Measurements from ENCODE around the gene SEPTIN3. TPM values are rescaled to one million over a fixed set of nuclear protein-coding genes. Genes with fewer than 3 reads are reported as not detected.

The SEPTIN3 gene
- total and polyA plus RNA-seq, 2 of the 8 experiments (the other 6 are each of a cell fraction or from before 2014, with no cell fraction given): 38.9 to 52.9 TPM

GRCh38 chr22:41935509-41935908 is 33.7 kb upstream of the SEPTIN3 start:
- Histone ChIP-seq H4K20me1 (replicated peaks in 1 of 2; ENCODE audit: control insufficient read depth in 1 of 2, insufficient read depth in 2 of 2, low read length in 2 of 2) (peaks cover 12 to 22% of the 10 kb centered on the region in 2 experiments), H3K4me1 (replicated peaks in 1 of 4; ENCODE audit: control insufficient read depth in 3 of 4, insufficient read depth in 4 of 4, low read length in 3 of 4) (no peaks in the 10 kb centered on the region; a peak in 1 of 7 replicates), H2BK15ac (ENCODE audit: low read length) (no peak overlapping the region), H3K23me2 (ENCODE audit: low read depth, low read length) (no peaks in the 10 kb centered on the region), H3K23ac (ENCODE audit: insufficient read length) (no peak overlapping the region), H2BK12ac (ENCODE audit: low read depth, low read length) (no peak overlapping the region), H3K14ac (ENCODE audit: insufficient read length) (no peak overlapping the region), H3K9me3 (ENCODE audit: insufficient read depth in 2 of 2, low read depth in 1 of 2, low read length in 1 of 2) (no peaks in the 10 kb centered on the region), H3K79me1 (ENCODE audit: low read depth, low read length) (peaks cover 5% of the 10 kb centered on the region), H2AK5ac (ENCODE audit: low read depth, low read length) (no peak overlapping the region), H4K8ac (ENCODE audit: extremely low read depth, insufficient read depth, low read length) (no peak overlapping the region), H2BK5ac (ENCODE audit: low read depth, low read length) (no peak overlapping the region), H3K27ac (ENCODE audit: low read depth, low read length) (no peak overlapping the region), H4K5ac (ENCODE audit: insufficient read length, low read depth, low read length) (no peak overlapping the region), H2AFZ (ENCODE audit: low read length) (no peak overlapping the region), H3K4me3 (ENCODE audit: extremely low read depth in 1 of 4, insufficient read depth in 2 of 4, low read depth in 3 of 4, low read length in 4 of 4) (no peak overlapping the region), H3K4ac (replicated peaks; ENCODE audit: insufficient read length, low read depth, low read length) (no peak overlapping the region), H3K4me2 (ENCODE audit: insufficient read depth in 1 of 2, low read depth in 2 of 2, low read length in 2 of 2) (no peak overlapping the region), H3K27me3 (replicated peaks in 1 of 4; ENCODE audit: control insufficient read depth in 3 of 4, extremely low read depth in 1 of 4, insufficient read depth in 3 of 4, low read length in 3 of 4) (no peaks in the 10 kb centered on the region; a peak in 2 of 7 replicates), H3K18ac (ENCODE audit: extremely low read depth, low read length) (no peak overlapping the region), H4K91ac (replicated peaks; ENCODE audit: insufficient read length, low read length) (no peak overlapping the region), H3K56ac (replicated peaks; ENCODE audit: insufficient read length, low read depth, low read length) (no peak overlapping the region), H3K79me2 (ENCODE audit: control insufficient read depth in 1 of 2, insufficient read depth in 2 of 2, low read length in 2 of 2) (no peaks in the 10 kb centered on the region), H3K9ac (replicated peaks in 1 of 4; ENCODE audit: extremely low read depth in 1 of 4, low read depth in 3 of 4, low read length in 3 of 4) (no peak overlapping the region), H2BK20ac (ENCODE audit: low read length) (no peak overlapping the region), H2BK120ac (replicated peaks; ENCODE audit: low read depth, low read length) (no peak overlapping the region), H3K36me3 (ENCODE audit: control insufficient read depth in 2 of 4, insufficient read depth in 4 of 4, low read length in 3 of 4) (peaks cover 4 to 22% (median 10%) of the 10 kb centered on the region in 4 experiments; a peak in 7 of 8 replicates)
- WGBS, 2 experiments (ENCODE audit: extremely low coverage in 1 of 2, insufficient coverage in 1 of 2, insufficient read length in 1 of 2, insufficient replicate concordance in 2 of 2, low coverage in 1 of 2, low lambda C conversion rate in 2 of 2, missing lambda C conversion rate in 1 of 2): 91% methylated on average over 9 of the region's 9 CpGs; no CpG with 5 or more reads in 1 of the 2 experiments
- DNase-seq (ENCODE audit: low read depth in 1 of 2, low spot score in 2 of 2): no peak
- ChIA-PET POLR2A (ENCODE audit: partially characterized antibody) (interaction anchor here (0.6 to 3.5 kb wide), 5 partner anchors 9 to 868 kb away, joined by 3 to 17 read pairs (median 7); partner anchors contain the start of genes CENPM and TNFRSF13C), CTCF (ENCODE audit: partially characterized antibody) (interaction anchor here (0.7 to 6.3 kb wide), 5 partner anchors 9 to 552 kb away, joined by 3 to 77 read pairs (median 3); partner anchors contain the start of gene TNFRSF13C)
- TF ChIP-seq CBX8 (IDR thresholded peaks at IDR 0.05; ENCODE audit: borderline replicate concordance, low read depth, low read length): no peak
- no peak for TF ChIP-seq MAFK (IDR thresholded peaks at IDR 0.05; ENCODE audit: low read depth, low read length)
- FAIRE-seq: no peak
